ENCODE measurements around the gene SLFN13. TPM values are rescaled to one million over a fixed set of nuclear protein-coding genes. Genes with fewer than 3 reads are reported as not detected.
"Not testable (repeated sequence)": the region's sequence is repeated elsewhere in the genome, so short reads cannot be mapped to it uniquely, and the experiment has no call there.

SLFN13 gene
- total RNA-seq, 1 donor from 2014 or later, result 14.3 TPM

DNA sequence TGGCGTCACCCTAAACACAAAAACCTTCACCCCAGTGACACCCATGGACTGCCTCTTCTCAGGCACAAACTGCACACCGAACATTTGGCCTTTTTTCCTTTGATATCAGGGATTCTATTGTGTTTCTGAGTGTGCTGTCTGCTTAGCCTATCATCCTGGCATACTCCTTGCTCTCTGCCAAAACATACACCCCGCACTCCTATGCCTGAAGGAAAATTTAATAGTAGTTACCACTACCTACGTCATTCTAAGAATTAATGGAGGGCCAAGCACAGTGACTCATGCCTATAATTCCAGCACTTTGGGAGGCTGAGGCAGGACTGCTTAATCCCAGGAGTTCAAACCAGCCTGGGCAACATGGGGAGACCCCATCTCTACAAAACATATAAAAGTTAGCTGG lies 19.9 kb upstream of the SLFN13 start:
- H3K4me1 Mint-ChIP-seq (ENCODE audit: unreplicated experiment), result no peaks in the 10 kb centered on the region
- no peak overlapping the region for H3K4me3 Mint-ChIP-seq
- no peak for DNase-seq (ENCODE audit: extremely low spot score, unreplicated experiment)
- no peaks in the 10 kb centered on the region for H3K9me3 Mint-ChIP-seq
- no peaks in the 10 kb centered on the region for H3K36me3 Mint-ChIP-seq
- peaks cover 38% of the 10 kb centered on the region for H3K27me3 Mint-ChIP-seq
- H3K27ac Mint-ChIP-seq, result no peak overlapping the region
- TF ChIP-seq, protein P1, sequence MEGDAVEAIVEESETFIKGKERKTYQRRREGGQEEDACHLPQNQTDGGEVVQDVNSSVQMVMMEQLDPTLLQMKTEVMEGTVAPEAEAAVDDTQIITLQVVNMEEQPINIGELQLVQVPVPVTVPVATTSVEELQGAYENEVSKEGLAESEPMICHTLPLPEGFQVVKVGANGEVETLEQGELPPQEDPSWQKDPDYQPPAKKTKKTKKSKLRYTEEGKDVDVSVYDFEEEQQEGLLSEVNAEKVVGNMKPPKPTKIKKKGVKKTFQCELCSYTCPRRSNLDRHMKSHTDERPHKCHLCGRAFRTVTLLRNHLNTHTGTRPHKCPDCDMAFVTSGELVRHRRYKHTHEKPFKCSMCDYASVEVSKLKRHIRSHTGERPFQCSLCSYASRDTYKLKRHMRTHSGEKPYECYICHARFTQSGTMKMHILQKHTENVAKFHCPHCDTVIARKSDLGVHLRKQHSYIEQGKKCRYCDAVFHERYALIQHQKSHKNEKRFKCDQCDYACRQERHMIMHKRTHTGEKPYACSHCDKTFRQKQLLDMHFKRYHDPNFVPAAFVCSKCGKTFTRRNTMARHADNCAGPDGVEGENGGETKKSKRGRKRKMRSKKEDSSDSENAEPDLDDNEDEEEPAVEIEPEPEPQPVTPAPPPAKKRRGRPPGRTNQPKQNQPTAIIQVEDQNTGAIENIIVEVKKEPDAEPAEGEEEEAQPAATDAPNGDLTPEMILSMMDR (conservative IDR thresholded peaks at IDR 0.05), result no peak

DNA sequence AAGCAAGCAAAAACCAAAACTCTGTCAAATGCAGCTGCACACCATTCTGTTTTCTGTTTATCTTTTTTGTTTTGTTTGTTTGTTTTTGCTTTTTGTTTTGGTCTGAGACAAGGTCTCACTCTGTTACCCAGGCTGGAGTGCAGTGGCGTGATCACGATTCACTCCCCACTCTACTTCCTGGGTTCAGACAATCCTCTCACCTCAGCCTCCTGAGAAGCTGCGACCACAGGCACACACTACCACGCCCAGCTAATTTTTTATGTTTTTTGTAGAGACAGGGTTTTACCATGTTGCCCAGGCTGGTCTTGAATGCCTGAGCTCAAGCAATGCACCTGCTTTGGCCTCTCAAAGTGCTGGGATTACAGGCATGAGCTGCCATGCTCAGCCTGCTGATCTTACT lies 19.3 kb upstream of the SLFN13 start:
- peaks cover 38% of the 10 kb centered on the region for H3K27me3 Mint-ChIP-seq
- no peaks in the 10 kb centered on the region for H3K36me3 Mint-ChIP-seq

DNA sequence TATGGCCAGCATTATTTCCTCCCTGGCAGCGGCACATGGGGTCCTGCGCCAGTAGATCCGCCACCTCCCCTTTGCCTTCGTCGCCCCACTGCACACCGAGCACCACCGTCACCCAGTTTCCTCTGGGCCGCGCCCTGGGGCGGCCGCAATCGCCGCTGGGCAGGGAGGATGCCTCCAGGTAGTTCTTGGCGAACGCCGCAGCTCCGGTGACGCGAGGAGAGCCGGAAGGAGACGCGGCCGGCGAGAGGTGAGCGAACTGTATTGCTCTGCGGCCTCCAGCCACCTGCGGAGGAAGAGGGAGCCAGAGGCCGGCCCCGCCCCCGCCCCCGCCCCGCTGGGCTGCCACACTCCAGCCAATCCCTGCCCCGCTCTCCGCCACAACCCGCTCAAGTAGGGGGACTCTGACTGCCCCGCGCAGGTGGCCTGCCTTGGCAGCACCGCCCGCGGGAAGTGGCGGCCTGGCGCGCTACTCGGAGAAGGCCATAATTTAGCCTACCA lies 11.8 kb upstream of the SLFN13 start:
- Mint-ChIP-seq H3K27ac (no peak overlapping the region), H3K9me3 (no peaks in the 10 kb centered on the region), H3K27me3 (peaks cover 80% of the 10 kb centered on the region), H3K4me3 (peak overlapping the region; percentile 78), H3K4me1 (ENCODE audit: unreplicated experiment) (no peaks in the 10 kb centered on the region), H3K36me3 (no peaks in the 10 kb centered on the region)
- TF ChIP-seq, protein P1 (conservative IDR thresholded peaks at IDR 0.05), result no peak
- DNase-seq (ENCODE audit: extremely low spot score, unreplicated experiment), result no peak

More for the DNA sequence above, 19.3 kb upstream of the SLFN13 start:
- TF ChIP-seq, protein P1 (conservative IDR thresholded peaks at IDR 0.05), result no peak
- Mint-ChIP-seq H3K4me1 (ENCODE audit: unreplicated experiment) (no peaks in the 10 kb centered on the region), H3K4me3 (no peak overlapping the region), H3K9me3 (no peaks in the 10 kb centered on the region), H3K27ac (no peak overlapping the region)
- no peak for DNase-seq (ENCODE audit: extremely low spot score, unreplicated experiment)

DNA sequence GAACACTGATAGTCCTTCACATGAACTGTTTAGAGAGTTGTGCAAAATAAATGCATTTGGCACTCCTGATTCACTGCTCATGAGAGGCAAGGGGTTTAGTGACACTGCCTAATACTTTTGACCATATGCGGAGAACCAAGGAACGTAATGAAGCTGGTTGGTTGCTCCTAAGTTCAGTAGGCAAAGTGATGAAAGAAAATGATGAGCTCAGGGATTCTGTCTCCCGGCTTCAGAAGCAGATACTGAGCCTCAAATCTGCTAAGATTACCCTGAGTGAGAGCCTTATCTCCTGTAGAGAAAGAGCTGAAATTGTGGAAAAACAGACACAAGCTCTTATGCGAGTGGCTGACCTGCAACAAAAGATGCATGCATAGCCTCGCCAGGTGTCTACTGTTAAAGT lies 5.5 kb upstream of the SLFN13 start:
- H3K27me3 Mint-ChIP-seq, result peaks cover 88% of the 10 kb centered on the region

DNA sequence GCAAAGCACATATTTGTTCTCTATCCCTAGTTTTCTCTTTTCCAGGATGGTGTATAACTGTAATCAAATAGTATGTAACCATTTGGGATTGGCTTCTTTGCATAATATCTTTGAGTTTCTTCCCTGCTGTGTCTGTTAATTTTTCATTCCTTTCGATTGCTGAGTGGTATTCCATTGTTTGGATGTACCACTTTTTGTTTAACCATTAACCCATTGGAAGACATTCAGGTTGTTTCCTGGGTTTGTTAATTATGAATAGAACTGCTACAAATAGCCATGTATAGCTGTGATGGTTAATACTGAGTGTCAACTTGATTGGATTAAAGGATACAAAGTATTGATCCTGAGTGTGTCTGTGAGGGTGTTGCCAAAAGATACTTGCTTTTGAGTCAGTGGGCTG lies 4.6 kb upstream of the SLFN13 start:
- H3K9me3 Mint-ChIP-seq, result no peaks in the 10 kb centered on the region
- H3K4me1 Mint-ChIP-seq (ENCODE audit: unreplicated experiment), result no peaks in the 10 kb centered on the region
- DNase-seq (ENCODE audit: extremely low spot score, unreplicated experiment), result no peak
- no peak overlapping the region for H3K4me3 Mint-ChIP-seq
- TF ChIP-seq, protein P1 (conservative IDR thresholded peaks at IDR 0.05), result no peak
- H3K27ac Mint-ChIP-seq, result no peak overlapping the region
- H3K36me3 Mint-ChIP-seq, result no peaks in the 10 kb centered on the region
- H3K27me3 Mint-ChIP-seq, result peaks cover 86% of the 10 kb centered on the region

More for the DNA sequence above, 5.5 kb upstream of the SLFN13 start:
- H3K27ac Mint-ChIP-seq; H3K4me1 Mint-ChIP-seq (ENCODE audit: unreplicated experiment); H3K4me3 Mint-ChIP-seq; H3K36me3 Mint-ChIP-seq; H3K9me3 Mint-ChIP-seq; DNase-seq (ENCODE audit: extremely low spot score, unreplicated experiment): not testable (repeated sequence)

DNA sequence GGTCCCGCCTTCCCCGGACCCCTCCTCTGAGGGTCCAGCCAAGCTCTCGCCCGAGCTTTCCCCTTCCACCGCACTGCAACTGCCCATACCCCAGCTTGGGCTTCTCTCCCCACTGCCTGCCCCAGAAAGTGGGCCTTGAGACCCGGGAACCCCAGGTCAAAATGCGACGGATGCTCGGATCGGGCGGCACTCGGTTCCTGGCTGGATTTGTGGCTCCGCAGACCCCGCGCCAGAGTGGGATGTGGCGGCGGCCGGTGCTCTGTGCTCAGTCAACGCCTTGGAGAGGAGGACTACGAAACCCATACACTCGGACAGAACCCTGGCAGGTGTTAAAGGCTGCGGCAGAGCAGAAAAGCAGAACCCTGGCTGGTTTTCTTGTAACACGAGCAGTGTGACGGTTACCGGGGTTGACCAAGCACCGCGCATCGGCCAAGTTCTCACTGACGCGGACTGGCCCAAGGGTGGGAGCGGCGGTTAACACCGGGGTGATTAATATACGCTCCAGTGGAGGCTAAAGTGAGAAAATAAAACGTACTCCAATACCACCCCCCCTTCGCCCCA lies 885 bp upstream of the SLFN13 start:
- Mint-ChIP-seq H3K4me3 (peak overlapping the region; percentile 87), H3K4me1 (ENCODE audit: unreplicated experiment) (peaks cover 4% of the 10 kb centered on the region), H3K27ac (no peak overlapping the region), H3K36me3 (no peaks in the 10 kb centered on the region), H3K9me3 (no peaks in the 10 kb centered on the region), H3K27me3 (peaks cover 63% of the 10 kb centered on the region)
- DNase-seq (ENCODE audit: extremely low spot score, unreplicated experiment), result no peak
- TF ChIP-seq, protein P1 (conservative IDR thresholded peaks at IDR 0.05), result no peak

All from type B pancreatic cell (in vitro differentiated cells).